Right lobe of liver (tissue), 4 donors: ENCODE measurements around the gene GCAT.

Experiments used
- POLR2A ChIP-seq: fragments of 450-650 bp; IDR thresholded peaks from one replicate; pipeline ENCODE4 v1.6.1; 2017; ENCODE audit warnings: antibody characterized with exemption, mild to moderate bottlenecking
- TF ChIP-seq, protein P1 (sequence below), 4 donors: fragments of 200-600 bp in 3 of 4; fragments of 450-650 bp in 1 of 4; IDR thresholded peaks; one replicate each; pipeline versions ENCODE4 v1.5.1 to v1.8.0; 2016 to 2022; ENCODE audit warnings: antibody characterized with exemption in 4 of 4, mild to moderate bottlenecking in 2 of 4
- donor health status: DM: no; HTN: no; CAD: no.
- donor health status: DM: no; HTN: no; CAD: no.
- donor health status: DM: no; HTN: yes; CAD: no.

DNA sequence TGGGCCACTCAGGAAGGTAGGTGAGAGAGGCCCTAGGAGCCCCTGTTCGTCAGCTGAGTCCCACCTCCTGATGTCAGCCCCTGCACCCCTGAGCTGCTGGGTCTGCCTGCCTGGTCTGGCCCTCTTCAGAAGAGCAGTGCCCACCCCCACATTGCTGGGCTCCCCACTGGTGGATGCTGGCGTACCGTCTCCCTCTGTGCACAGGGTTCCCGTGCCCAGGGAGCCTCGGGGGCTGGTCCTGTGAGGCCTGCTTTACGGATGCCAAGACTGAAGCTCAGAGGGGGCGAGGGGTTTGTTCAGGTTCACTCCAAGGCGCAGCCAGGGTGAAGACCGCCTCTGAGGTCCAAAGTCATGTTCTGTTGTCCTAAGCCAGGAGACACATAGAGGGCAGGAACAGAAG is 44.7 kb upstream of the GCAT start:
- TF ChIP-seq, protein P1, sequence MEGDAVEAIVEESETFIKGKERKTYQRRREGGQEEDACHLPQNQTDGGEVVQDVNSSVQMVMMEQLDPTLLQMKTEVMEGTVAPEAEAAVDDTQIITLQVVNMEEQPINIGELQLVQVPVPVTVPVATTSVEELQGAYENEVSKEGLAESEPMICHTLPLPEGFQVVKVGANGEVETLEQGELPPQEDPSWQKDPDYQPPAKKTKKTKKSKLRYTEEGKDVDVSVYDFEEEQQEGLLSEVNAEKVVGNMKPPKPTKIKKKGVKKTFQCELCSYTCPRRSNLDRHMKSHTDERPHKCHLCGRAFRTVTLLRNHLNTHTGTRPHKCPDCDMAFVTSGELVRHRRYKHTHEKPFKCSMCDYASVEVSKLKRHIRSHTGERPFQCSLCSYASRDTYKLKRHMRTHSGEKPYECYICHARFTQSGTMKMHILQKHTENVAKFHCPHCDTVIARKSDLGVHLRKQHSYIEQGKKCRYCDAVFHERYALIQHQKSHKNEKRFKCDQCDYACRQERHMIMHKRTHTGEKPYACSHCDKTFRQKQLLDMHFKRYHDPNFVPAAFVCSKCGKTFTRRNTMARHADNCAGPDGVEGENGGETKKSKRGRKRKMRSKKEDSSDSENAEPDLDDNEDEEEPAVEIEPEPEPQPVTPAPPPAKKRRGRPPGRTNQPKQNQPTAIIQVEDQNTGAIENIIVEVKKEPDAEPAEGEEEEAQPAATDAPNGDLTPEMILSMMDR (IDR thresholded peaks at IDR 0.05): no peak
- no peak for TF ChIP-seq POLR2A
